HG03097 (cell line): ENCODE results near the gene NUCB1.
A peak's percentile ranks its signal among the peaks of the same experiment; 100 is the strongest.
"Not testable (repeated sequence)": the region's sequence is repeated elsewhere in the genome, so short reads cannot be mapped to it uniquely, and the experiment has no call there.

Experiments used
- ATAC-seq: cut with Tn5 transposase; IDR thresholded peaks from one replicate; pipeline ENCODE4 v1.9.1; 2021; ENCODE audit not compliant: unreplicated experiment, low FRiP score

NUCB1 gene

GRCh38 chr19:48926909-48927308 lies 26.8 kb downstream of the NUCB1 start:
- no peak for ATAC-seq

GRCh38 chr19:48927692-48928091 lies 27.6 kb downstream of the NUCB1 start:
- not testable (repeated sequence) for ATAC-seq

GRCh38 chr19:48928164-48929025 lies 28.3 kb downstream of the NUCB1 start:
- ATAC-seq, result no peak

- ATAC-seq, result no peak
These were observed 33.3 kb downstream of the NUCB1 start, which contains the start of gene DHDH for GRCh38 chr19:48933382-48933932. Gene DHDH, plus strand, starts transcription at chr19:48933699. Its CDS starts 23 bp downstream, at chr19:48933722.

GRCh38 chr19:48934837-48935236 lies 34.7 kb downstream of the NUCB1 start:
- ATAC-seq, result no peak

GRCh38 chr19:48935864-48936263 lies 35.8 kb downstream of the NUCB1 start:
- no peak for ATAC-seq

GRCh38 chr19:48938256-48938655 lies 38.1 kb downstream of the NUCB1 start:
- no peak for ATAC-seq

- ATAC-seq, result no peak
These were observed 40.8 kb downstream of the NUCB1 start for GRCh38 chr19:48940902-48941301.

GRCh38 chr19:48943081-48943480 lies 43.0 kb downstream of the NUCB1 start:
- no peak for ATAC-seq

- no peak for ATAC-seq
These were observed 45.3 kb downstream of the NUCB1 start for GRCh38 chr19:48945415-48945814.

- no peak for ATAC-seq
These were observed 45.7 kb downstream of the NUCB1 start for GRCh38 chr19:48945817-48946216.

GRCh38 chr19:48946463-48947257 lies 46.5 kb downstream of the NUCB1 start:
- no peak for ATAC-seq

GRCh38 chr19:48947258-48947542 lies 47.1 kb downstream of the NUCB1 start:
- ATAC-seq, result no peak

- no peak for ATAC-seq
These were observed 50.0 kb downstream of the NUCB1 start for GRCh38 chr19:48950159-48950558.

- no peak for ATAC-seq
These were observed 50.9 kb downstream of the NUCB1 start for GRCh38 chr19:48950830-48951519.

GRCh38 chr19:48953141-48953540 lies 53.0 kb downstream of the NUCB1 start:
- ATAC-seq, result no peak

- no peak for ATAC-seq
These were observed 54.0 kb downstream of the NUCB1 start for GRCh38 chr19:48953990-48954594.

- peak; percentile 79 for ATAC-seq
These were observed 54.6 kb downstream of the NUCB1 start, which contains the start of gene BAX for GRCh38 chr19:48954595-48955307. Gene BAX, plus strand, starts transcription at chr19:48954875. Its CDS starts 54 bp downstream, at chr19:48954929.

GRCh38 chr19:48955308-48955958 lies 55.3 kb downstream of the NUCB1 start:
- ATAC-seq, result no peak
